ENCODE results near the gene ALG1.
A peak's percentile ranks its signal among the peaks of the same experiment; 100 is the strongest.
"Not testable (repeated sequence)": the region's sequence is repeated elsewhere in the genome, so short reads cannot be mapped to it uniquely, and the experiment has no call there.

The ALG1 gene

GRCh38 chr16:5078626-5079025 is 7.0 kb downstream of the ALG1 start:
- Histone ChIP-seq H3K36me3 (ENCODE audit: control insufficient read depth, insufficient read depth, low read length) (peaks cover 5% of the 10 kb centered on the region), H3K18ac (ENCODE audit: low read length) (no peak overlapping the region), H3K27me3 (ENCODE audit: insufficient read depth, low read length, poor library complexity) (no peaks in the 10 kb centered on the region), H2AK5ac (ENCODE audit: low read length) (no peak overlapping the region), H3K4ac (ENCODE audit: low read depth, low read length) (no peak overlapping the region), H3K27ac (ENCODE audit: low read depth, low read length) (no peak overlapping the region), H3K4me2 (ENCODE audit: low read length) (no peak overlapping the region), H3K4me1 (ENCODE audit: control insufficient read depth, low read depth, low read length) (no peaks in the 10 kb centered on the region), H4K5ac (ENCODE audit: low read length) (no peak overlapping the region), H2BK5ac (ENCODE audit: low read length) (no peak overlapping the region), H2BK15ac (replicated peaks; ENCODE audit: low read depth) (no peak overlapping the region), H3K79me2 (ENCODE audit: control insufficient read depth, insufficient read depth, low read length) (no peaks in the 10 kb centered on the region), H4K8ac (ENCODE audit: low read depth, low read length) (no peak overlapping the region), H3K9ac (ENCODE audit: low read length) (no peak overlapping the region), H2BK120ac (ENCODE audit: low read depth, low read length) (no peak overlapping the region), H3K56ac (ENCODE audit: low read length) (no peak overlapping the region), H3K79me1 (ENCODE audit: low read length) (no peaks in the 10 kb centered on the region), H3K4me3 (ENCODE audit: low read length) (no peak overlapping the region), H3K23ac (ENCODE audit: low read length) (no peak overlapping the region)
- no peak for DNase-seq
- no CpG with 5 or more reads among the region's 17 CpGs for WGBS (ENCODE audit: extremely low coverage, insufficient coverage, low lambda C conversion rate)

GRCh38 chr16:5080461-5080860 is 8.8 kb downstream of the ALG1 start:
- DNase-seq; H3K4me3 ChIP-seq (ENCODE audit: low read length); H4K8ac ChIP-seq (ENCODE audit: low read depth, low read length); H3K56ac ChIP-seq (ENCODE audit: low read length); H3K4me2 ChIP-seq (ENCODE audit: low read length); H3K4me1 ChIP-seq (ENCODE audit: control insufficient read depth, low read depth, low read length); H3K36me3 ChIP-seq (ENCODE audit: control insufficient read depth, insufficient read depth, low read length); H3K23ac ChIP-seq (ENCODE audit: low read length); H2BK15ac ChIP-seq (replicated peaks; ENCODE audit: low read depth); H2BK120ac ChIP-seq (ENCODE audit: low read depth, low read length); H3K27me3 ChIP-seq (ENCODE audit: insufficient read depth, low read length, poor library complexity); H3K9ac ChIP-seq (ENCODE audit: low read length); H3K18ac ChIP-seq (ENCODE audit: low read length); H2BK5ac ChIP-seq (ENCODE audit: low read length); H2AK5ac ChIP-seq (ENCODE audit: low read length); H3K79me1 ChIP-seq (ENCODE audit: low read length); H3K4ac ChIP-seq (ENCODE audit: low read depth, low read length); H3K79me2 ChIP-seq (ENCODE audit: control insufficient read depth, insufficient read depth, low read length); H4K5ac ChIP-seq (ENCODE audit: low read length); H3K27ac ChIP-seq (ENCODE audit: low read depth, low read length): not testable (repeated sequence)
- WGBS (ENCODE audit: extremely low coverage, insufficient coverage, low lambda C conversion rate), result no CpG with 5 or more reads among the region's 12 CpGs

GRCh38 chr16:5080996-5081395 is 9.4 kb downstream of the ALG1 start:
- not testable (repeated sequence) for H3K4me3 ChIP-seq (ENCODE audit: low read length); H3K4ac ChIP-seq (ENCODE audit: low read depth, low read length); H3K18ac ChIP-seq (ENCODE audit: low read length); H3K4me1 ChIP-seq (ENCODE audit: control insufficient read depth, low read depth, low read length); H2AK5ac ChIP-seq (ENCODE audit: low read length); H3K56ac ChIP-seq (ENCODE audit: low read length); H3K27ac ChIP-seq (ENCODE audit: low read depth, low read length); H2BK5ac ChIP-seq (ENCODE audit: low read length); H2BK120ac ChIP-seq (ENCODE audit: low read depth, low read length); H4K5ac ChIP-seq (ENCODE audit: low read length); H3K79me1 ChIP-seq (ENCODE audit: low read length); H3K79me2 ChIP-seq (ENCODE audit: control insufficient read depth, insufficient read depth, low read length); H3K36me3 ChIP-seq (ENCODE audit: control insufficient read depth, insufficient read depth, low read length); H3K23ac ChIP-seq (ENCODE audit: low read length); DNase-seq; H4K8ac ChIP-seq (ENCODE audit: low read depth, low read length); H3K4me2 ChIP-seq (ENCODE audit: low read length); H2BK15ac ChIP-seq (replicated peaks; ENCODE audit: low read depth); H3K27me3 ChIP-seq (ENCODE audit: insufficient read depth, low read length, poor library complexity); H3K9ac ChIP-seq (ENCODE audit: low read length)
- no CpG with 5 or more reads among the region's 9 CpGs for WGBS (ENCODE audit: extremely low coverage, insufficient coverage, low lambda C conversion rate)

GRCh38 chr16:5083646-5084045 is 12.0 kb downstream of the ALG1 start:
- not testable (repeated sequence) for H3K9ac ChIP-seq (ENCODE audit: low read length); H3K36me3 ChIP-seq (ENCODE audit: control insufficient read depth, insufficient read depth, low read length); H3K4ac ChIP-seq (ENCODE audit: low read depth, low read length); H3K56ac ChIP-seq (ENCODE audit: low read length); H2BK120ac ChIP-seq (ENCODE audit: low read depth, low read length); H2AK5ac ChIP-seq (ENCODE audit: low read length); H3K79me2 ChIP-seq (ENCODE audit: control insufficient read depth, insufficient read depth, low read length); H3K79me1 ChIP-seq (ENCODE audit: low read length); H2BK15ac ChIP-seq (replicated peaks; ENCODE audit: low read depth); H3K4me1 ChIP-seq (ENCODE audit: control insufficient read depth, low read depth, low read length); H3K4me3 ChIP-seq (ENCODE audit: low read length); H3K18ac ChIP-seq (ENCODE audit: low read length); H2BK5ac ChIP-seq (ENCODE audit: low read length); H4K8ac ChIP-seq (ENCODE audit: low read depth, low read length); H3K27me3 ChIP-seq (ENCODE audit: insufficient read depth, low read length, poor library complexity); H3K27ac ChIP-seq (ENCODE audit: low read depth, low read length); DNase-seq; H3K4me2 ChIP-seq (ENCODE audit: low read length); H3K23ac ChIP-seq (ENCODE audit: low read length); H4K5ac ChIP-seq (ENCODE audit: low read length)
- no CpG with 5 or more reads among the region's 9 CpGs for WGBS (ENCODE audit: extremely low coverage, insufficient coverage, low lambda C conversion rate)

- DNase-seq, result not testable (repeated sequence)
Measured at GRCh38 chr16:5084099-5084731, 12.6 kb downstream of the ALG1 start.

GRCh38 chr16:5084802-5085201 is 13.2 kb downstream of the ALG1 start:
- no CpG with 5 or more reads among the region's 10 CpGs for WGBS (ENCODE audit: extremely low coverage, insufficient coverage, low lambda C conversion rate)
- peak; percentile 87 for DNase-seq
- not testable (repeated sequence) for H4K8ac ChIP-seq (ENCODE audit: low read depth, low read length); H2BK120ac ChIP-seq (ENCODE audit: low read depth, low read length); H3K18ac ChIP-seq (ENCODE audit: low read length); H2AK5ac ChIP-seq (ENCODE audit: low read length); H4K5ac ChIP-seq (ENCODE audit: low read length); H2BK15ac ChIP-seq (replicated peaks; ENCODE audit: low read depth); H3K36me3 ChIP-seq (ENCODE audit: control insufficient read depth, insufficient read depth, low read length); H3K27ac ChIP-seq (ENCODE audit: low read depth, low read length); H3K23ac ChIP-seq (ENCODE audit: low read length); H2BK5ac ChIP-seq (ENCODE audit: low read length); H3K9ac ChIP-seq (ENCODE audit: low read length); H3K4ac ChIP-seq (ENCODE audit: low read depth, low read length); H3K79me1 ChIP-seq (ENCODE audit: low read length); H3K27me3 ChIP-seq (ENCODE audit: insufficient read depth, low read length, poor library complexity); H3K4me2 ChIP-seq (ENCODE audit: low read length); H3K79me2 ChIP-seq (ENCODE audit: control insufficient read depth, insufficient read depth, low read length); H3K4me3 ChIP-seq (ENCODE audit: low read length); H3K4me1 ChIP-seq (ENCODE audit: control insufficient read depth, low read depth, low read length); H3K56ac ChIP-seq (ENCODE audit: low read length)

More at GRCh38 chr16:5084099-5084731, 12.6 kb downstream of the ALG1 start:
- not testable (repeated sequence) for H3K9ac ChIP-seq (ENCODE audit: low read length); H3K4me3 ChIP-seq (ENCODE audit: low read length); H3K27me3 ChIP-seq (ENCODE audit: insufficient read depth, low read length, poor library complexity); H2BK120ac ChIP-seq (ENCODE audit: low read depth, low read length); H2BK5ac ChIP-seq (ENCODE audit: low read length); H4K8ac ChIP-seq (ENCODE audit: low read depth, low read length); H4K5ac ChIP-seq (ENCODE audit: low read length); H3K36me3 ChIP-seq (ENCODE audit: control insufficient read depth, insufficient read depth, low read length); H3K23ac ChIP-seq (ENCODE audit: low read length); H2BK15ac ChIP-seq (replicated peaks; ENCODE audit: low read depth); H2AK5ac ChIP-seq (ENCODE audit: low read length); H3K18ac ChIP-seq (ENCODE audit: low read length); H3K4me2 ChIP-seq (ENCODE audit: low read length); H3K79me1 ChIP-seq (ENCODE audit: low read length); H3K27ac ChIP-seq (ENCODE audit: low read depth, low read length); H3K56ac ChIP-seq (ENCODE audit: low read length); H3K4me1 ChIP-seq (ENCODE audit: control insufficient read depth, low read depth, low read length); H3K4ac ChIP-seq (ENCODE audit: low read depth, low read length); H3K79me2 ChIP-seq (ENCODE audit: control insufficient read depth, insufficient read depth, low read length)
- no CpG with 5 or more reads among the region's 11 CpGs for WGBS (ENCODE audit: extremely low coverage, insufficient coverage, low lambda C conversion rate)
